ENCODE measurements around the gene CBFA2T2.
"Not testable (repeated sequence)": the region's sequence is repeated elsewhere in the genome, so short reads cannot be mapped to it uniquely, and the experiment has no call there.

CBFA2T2 gene

DNA sequence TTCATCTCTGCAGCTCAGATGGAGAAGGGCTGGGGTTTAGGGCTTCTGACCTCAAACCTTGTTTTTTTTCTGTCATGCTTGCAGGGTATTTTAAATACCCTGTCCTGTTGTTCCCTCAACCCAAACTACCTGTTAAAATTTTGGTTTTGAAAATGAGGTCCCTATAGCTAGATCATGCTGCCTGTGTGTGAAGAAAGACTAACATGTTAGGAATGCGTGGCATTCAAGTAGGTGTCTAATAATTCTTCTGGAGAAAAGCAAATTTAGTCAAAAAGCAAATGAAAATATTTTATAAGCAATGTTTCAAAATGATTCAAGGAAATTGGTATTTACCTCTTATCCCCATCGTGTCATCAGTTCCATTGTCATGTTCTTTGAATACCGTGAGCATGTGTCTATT lies 95.1 kb downstream of the CBFA2T2 start:
- DNase-seq, result no peak

DNA sequence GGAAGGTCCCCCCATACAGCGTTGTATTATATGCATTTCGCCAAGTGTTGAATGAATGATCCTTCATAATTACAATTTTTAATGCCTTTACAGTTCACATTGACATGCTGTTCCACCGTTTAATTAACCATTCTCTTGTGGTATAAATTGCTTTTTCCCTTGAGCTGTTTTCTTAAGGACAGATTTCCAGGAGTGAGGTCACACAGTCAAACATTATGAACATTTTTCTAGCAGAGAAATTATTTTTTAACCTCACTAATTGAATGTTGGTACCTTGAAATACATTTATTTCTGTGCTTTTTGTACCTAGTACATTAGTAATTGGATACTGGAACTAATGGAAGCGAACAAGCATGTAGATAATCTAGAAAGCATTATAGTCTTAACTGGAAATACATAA lies 95.5 kb downstream of the CBFA2T2 start:
- DNase-seq, result no peak

DNA sequence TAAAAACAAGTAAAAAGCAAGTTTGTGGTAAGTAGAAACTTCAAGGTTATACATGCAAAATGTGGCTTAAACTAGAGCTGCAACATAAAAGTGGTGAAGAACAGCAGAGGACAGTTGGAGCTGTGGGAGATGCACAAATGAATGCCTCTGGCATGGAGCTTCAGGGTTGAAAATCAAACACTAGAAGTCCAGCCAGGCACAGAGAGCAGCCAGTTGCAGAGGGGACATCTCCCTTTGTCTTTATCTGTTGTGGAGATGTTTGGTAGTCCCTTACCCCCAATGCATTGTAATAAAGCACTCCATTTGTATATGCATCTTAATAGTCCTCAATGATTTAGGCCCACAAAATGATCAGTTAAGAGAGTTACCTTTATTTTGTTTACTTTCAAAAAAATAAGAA lies 99.2 kb downstream of the CBFA2T2 start:
- peak; percentile 60 for DNase-seq

DNA sequence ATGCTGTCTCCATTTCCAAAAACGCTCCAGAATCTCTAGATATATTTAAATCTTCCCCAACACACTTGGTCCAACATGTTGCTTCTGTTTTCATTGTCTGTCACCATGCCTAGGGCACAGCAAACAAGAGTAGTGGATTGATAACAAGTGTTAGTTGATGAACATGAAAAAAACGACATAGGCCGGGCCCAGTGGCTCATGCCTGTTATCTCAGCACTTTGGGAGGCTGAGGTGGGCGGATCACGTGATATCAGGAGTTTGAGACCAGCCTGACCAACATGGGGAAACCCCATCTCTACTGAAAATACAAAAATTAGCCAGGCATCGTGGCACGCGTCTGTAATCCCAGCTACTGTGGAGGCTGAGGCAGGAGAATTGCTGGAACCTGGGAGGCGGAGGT lies 102.0 kb downstream of the CBFA2T2 start:
- not testable (repeated sequence) for DNase-seq

DNA sequence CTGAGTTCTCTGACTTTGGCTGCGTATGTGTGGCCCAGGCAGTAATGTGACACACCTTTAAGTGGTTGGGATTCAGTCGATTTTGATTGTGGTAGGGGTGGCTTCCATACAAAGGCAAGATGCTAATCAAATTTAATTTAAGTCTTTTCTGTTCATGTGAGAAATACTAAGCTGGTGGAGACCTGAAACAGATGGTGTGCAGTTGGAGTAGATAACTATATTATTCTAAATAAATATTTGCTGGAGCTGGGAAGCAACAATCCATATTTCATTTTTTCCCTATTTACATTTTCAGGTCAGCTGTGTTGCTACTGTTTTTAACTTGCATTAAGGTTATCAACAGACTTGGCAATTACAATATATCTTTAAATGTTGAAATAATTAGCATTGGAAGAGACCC lies 104.8 kb downstream of the CBFA2T2 start:
- no peak for DNase-seq

DNA sequence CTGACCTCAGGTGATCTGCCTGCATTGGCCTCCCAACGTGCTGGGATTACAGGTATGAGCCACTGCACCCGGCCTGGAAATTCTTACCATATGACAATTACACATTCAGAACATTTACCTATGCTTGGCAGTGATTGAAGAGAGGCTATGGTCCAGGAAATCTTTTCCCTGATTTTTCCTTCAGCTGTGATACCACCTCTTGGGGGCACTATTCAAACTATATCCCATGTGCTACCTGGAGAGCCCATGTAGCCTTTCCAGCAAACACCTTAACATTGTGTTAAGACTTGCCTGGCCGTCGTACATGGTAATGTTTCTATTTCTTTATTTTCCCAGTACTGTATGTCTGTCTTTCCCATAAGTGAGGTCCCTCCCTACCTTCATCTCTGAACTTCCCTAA lies 110.5 kb downstream of the CBFA2T2 start:
- no peak for DNase-seq

DNA sequence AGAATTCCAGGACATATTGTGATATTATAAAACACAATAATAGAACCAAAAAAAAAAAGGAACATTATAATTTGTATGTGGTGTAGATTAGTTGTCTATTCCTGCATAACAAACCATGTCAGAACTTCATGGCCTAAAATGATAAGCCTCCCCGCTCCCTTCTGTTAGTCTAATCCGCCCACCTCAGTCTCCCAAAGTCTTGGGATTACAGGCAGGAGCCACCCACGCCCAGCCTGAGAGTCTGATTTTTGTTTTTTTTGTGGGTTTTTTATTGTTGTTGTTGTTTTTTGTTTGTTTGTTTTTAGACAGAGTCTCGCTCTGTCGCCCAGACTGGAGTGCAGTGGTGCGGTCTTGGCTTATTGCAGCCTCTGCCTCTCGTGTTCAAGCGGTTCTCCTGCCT lies 111.1 kb downstream of the CBFA2T2 start:
- no peak for DNase-seq

DNA sequence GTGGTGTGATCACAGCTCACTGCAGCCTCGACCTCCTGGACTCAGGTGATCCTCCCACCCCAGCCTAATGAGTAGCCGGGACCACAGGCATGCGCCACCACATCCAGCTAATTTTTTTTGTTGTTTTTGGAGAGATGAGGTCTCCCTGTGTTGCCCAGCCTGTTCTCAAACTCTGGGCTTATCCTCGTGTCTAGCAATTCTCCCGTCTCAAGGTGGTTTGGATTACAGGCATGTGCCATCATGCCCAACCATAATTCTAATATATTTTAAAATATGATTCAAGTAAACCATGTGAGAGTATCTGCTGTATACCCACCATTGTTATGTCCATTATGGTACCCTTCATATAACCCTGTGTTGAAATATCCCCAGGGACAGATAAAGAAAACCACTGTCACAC lies 112.0 kb downstream of the CBFA2T2 start:
- DNase-seq, result no peak

DNA sequence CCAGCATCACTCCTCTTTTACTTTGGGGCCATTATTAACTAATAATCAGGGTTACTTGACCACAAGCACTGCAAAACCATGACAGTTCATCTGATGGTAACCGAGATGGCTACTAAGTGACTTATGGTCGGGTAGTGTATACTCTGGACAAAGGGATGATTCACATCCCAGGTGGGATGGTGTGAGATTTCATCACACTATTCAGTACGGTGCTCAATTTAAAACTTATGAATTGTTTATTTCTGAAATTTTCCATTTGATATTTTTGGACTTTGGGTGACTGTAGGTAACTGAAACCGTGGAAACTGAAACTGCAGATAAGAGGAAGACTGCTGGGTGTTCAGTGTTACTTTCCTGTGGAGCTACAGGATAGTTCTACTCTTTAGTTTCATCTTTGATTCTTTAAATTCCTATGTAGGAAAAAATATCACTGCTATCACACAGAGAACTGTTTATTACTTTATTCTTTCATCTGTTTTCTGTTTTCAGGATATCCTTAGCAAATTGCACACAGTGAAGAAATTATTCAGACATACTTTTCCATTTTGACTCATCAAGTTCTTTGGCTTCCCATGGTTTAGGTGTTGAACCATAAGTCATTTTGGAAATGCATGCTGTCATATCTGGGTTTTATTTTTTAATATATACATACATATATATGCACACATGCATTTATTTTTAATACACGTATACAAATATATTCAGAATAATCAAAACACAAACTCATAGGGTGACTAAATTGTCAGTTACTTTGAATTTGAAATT lies 113.1 kb downstream of the CBFA2T2 start:
- no peak for DNase-seq

DNA sequence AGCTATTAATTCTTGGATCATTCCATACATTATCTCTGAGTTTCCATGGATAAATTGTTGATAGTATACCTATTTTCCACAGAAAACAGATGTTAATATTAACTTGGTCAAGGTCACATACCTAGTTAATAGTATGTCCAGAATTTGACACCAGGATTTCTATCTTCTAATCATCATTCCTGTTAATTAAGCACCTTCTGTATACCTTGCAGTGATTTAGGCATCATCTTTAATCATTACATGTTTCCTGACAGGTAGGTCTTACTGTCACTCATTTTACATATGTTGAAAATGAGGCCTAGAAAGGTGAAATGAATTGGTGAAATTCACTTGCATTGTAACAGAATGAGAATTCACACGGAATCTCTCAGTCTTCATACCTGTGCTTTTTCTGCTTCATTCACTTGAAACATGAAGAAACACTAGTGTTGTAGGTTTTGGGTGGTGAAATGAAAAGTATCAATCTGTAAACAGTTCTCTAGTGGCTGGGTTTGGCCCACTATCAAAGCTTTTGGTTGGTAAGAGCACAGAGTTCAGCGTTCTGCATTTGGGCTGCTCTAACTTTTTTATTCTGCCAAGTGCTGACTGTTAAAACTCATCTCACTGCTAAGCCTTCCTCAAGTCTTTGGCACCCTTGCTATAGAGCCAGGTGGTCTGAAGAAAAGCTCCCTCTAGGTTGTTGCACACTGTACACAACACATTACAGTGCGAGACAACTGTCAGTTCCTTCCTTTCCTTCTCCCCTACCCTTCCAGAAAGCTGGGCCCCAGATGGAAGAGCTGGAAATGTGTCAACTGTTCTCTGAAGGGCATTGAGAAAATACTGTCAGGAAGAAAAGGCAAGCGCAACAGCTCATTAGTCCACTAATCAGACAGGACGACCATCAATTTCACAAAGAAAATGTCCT lies 114.4 kb downstream of the CBFA2T2 start:
- DNase-seq, result no peak

DNA sequence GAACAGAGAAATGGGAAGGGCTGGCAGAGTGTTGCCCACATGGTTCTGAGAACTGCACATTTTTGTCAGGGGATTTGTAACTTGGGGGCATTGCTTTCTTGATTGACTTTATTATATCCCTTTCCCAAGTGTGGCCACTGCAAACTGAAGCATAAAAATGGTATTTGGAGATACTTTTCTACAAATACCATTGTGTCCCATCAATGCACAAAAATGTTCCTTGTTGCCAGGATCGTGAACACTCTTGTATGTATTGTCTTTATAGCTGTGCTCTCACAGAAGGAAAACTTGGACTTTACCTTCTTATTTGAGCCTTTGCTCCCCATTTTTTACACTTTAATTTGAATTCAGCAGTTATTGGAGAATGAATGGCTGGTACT lies 115.1 kb downstream of the CBFA2T2 start:
- no peak for DNase-seq

DNA sequence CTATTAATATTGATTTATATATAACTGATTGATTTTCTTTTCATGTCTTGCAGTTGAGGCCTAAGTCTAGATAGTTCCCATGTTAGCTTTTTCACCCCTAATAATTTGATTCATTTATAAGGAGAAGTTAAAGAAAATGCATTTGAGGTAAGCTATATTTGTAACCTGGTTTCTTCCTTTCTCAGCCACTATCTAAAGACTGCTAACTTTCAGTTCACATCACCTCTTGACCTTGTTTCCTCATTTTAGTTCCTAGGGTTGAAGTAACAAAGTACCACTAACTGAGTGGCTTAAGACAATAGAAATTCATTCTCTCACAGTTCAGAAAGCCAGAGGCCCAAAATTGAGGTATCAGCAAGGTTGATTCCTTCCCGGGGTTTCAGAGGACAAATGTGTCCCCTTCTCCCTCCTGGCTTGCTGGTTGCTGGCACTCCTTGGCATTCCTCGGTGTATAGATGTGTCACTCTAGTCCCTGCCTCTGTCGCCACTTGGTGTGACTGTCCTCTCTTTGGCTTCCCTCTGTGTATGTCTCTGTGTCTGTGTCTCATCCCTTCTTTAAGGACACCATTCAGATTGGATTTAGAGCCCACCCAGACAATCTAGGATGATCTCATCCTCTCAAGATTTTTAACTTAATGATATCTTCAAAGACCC lies 116.3 kb downstream of the CBFA2T2 start:
- DNase-seq, result no peak

DNA sequence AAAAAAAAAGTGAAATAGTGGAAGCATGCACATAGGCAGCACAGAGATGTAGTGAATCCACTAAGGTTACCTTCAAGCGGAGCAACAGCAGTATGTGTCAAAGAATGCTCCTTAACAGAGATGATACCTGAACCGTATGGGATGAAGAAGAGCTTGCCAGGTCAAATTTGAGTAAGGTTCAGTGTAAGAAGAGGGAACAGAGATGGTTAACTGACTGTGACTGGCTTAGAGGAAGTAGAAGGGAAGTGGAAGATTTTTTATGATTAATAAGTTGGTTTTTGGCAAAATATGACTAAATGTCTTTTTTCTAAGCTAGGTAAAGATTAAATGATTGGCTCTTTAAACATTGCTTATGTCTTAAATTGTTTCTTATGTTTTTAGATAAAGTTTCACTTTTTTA lies 119.6 kb downstream of the CBFA2T2 start:
- DNase-seq, result no peak

DNA sequence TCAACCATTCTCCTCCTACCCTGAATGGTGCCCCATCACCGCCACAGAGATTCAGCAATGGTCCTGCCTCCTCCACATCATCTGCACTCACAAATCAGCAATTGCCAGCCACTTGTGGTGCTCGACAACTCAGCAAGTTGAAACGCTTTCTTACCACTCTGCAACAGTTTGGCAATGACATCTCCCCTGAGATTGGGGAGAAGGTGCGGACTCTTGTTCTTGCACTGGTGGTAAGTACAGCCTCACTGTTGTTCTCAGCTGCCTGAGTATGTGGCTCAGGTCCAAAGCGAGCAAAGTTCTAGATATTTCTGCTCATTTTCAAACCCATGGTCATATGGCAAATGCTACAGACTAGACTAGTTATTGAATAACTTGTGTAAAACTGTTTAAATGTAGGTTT lies 121.2 kb downstream of the CBFA2T2 start:
- no peak for DNase-seq

DNA sequence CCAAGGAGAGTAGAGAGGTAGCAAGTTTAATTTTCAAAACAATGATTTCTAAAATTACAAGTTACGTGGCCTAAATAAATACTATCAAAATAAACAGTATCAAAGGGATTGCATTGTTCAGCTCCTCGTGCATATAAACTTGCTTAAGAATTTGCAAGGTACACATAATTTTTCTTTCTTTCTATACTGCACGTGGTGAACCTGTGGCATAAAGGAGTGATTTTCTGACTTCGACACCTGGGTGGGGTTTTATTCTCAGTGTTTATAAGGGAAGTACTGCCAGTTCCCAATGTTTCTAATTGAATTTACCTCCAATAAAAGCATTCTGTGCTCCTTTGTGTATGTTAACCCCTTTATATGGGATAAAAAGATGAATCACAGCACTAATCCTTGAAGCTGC lies 122.1 kb downstream of the CBFA2T2 start:
- no peak for DNase-seq

DNA sequence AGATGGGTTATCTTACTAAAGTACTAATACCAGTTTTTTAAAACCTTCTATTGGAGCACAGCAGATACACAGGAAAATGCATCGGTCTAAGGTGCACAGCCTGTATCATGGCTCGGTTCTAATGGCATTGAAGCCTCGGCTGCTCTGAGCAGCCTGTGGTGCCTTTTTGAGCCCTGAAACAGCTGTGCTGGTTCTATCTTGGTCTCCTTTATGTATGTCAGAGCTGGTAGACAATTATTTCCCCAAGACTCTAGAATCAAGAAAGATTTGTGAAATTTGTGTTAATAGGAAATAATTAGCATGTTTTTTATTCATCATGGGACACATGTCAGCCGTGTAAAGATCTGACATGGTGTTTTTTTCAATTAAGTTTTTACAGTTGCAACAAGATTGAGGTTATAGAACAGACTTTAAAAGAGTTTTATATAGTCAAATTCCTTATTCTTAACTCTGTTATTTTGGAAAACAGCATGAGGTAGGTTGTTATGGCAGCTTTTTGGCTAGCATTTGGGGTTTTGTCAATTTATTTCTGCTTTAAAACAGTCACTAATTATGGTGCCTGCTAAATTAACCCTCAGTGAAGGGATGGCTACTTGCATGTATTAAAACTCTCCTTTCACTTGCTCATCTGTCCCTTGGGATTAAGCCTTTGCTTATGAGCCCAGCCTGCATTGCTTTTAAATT lies 132.0 kb downstream of the CBFA2T2 start:
- no peak for DNase-seq

DNA sequence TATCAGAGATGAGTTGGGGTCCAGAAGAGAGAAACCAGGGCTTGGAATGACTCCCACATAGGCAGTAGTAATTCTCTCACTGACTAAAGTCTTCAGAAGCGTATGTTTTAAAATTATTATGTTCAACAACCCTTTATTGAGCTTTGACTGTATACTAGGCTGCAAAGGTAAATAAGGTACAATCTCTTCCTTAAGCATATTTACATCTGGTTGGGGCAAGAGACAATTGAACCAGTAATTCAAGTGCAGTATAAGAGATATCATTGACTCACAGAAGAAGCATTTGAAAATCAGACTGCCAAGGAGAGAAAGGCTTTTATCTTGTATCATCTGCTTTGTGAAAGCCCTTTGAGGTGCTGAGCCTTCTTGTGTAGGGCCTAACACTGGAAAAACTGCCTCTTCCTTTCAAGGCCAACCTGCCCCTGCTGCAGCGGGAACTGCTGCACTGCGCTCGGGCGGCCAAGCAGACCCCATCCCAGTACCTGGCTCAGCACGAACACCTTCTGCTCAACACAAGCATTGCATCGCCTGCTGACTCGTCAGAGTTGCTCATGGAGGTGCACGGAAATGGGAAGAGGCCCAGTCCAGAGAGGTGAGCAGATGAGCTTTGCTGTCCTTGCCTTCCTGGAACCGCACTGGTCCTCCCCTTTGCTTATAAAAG lies 132.9 kb downstream of the CBFA2T2 start:
- DNase-seq, result no peak

DNA sequence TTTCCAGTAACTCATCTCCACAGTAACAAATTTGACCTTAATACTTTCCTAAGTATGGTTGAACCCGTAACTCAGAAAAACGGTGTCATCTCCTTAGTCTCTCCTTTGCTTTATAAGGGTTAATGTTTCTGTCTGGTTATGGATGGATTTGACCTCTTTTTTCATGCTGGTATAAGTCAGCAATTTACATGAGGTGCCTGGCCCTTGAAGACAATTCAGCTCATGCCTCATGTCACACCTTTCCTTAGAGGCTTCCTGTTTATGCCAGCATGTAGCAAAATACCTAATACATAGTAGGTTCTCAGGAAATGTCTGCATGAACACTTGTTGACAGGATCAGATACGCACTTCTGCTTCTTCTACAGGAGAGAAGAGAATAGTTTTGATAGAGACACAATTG lies 134.5 kb downstream of the CBFA2T2 start:
- DNase-seq, result no peak

DNA sequence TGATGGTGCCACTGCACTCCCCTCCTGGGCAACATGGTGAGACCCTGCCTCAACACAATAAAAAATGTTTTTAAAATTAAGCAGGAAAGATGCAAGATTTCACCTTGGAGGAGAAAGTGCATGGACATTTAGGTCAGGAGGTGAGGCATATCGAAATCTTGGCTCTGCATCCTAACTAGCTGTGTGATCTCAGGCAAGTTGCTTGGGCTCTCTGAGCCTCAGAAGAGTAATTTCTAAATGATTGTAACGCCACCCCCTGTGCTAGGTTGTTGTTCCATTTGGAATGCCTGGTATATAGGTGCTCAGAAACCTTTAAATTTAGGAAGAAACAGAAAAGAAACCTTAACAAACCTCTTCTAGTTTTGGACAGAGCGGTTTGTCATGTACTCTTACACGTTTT lies 136.3 kb downstream of the CBFA2T2 start:
- no peak for DNase-seq

DNA sequence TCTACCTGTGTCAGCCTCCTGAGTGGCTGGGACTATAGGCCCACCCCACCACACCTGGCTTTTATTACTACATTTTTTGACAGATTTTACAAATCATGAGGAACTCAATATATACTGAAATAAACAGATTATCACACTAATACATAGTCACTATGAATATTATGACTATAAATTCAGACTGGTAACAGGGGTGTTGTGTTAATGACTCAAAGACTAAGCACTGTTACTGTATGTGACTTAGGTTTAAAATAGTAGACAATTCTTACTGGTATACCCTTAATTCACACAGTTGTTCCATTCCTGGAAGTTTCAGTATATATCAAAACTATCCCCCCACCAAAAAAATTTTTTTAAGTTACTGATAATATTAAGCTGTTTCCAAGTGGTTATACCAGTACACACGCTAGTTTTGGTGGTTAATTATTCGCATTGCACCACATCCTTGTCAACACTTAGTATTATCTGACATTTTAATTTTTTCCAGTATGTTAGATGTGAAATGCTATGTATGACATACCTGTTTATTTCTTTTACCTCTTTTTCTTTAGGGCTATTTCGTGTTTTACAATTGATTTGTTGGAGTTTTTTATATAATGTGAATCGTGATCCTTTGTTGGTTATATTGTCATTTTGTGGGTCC lies 137.8 kb downstream of the CBFA2T2 start:
- DNase-seq, result no peak

DNA sequence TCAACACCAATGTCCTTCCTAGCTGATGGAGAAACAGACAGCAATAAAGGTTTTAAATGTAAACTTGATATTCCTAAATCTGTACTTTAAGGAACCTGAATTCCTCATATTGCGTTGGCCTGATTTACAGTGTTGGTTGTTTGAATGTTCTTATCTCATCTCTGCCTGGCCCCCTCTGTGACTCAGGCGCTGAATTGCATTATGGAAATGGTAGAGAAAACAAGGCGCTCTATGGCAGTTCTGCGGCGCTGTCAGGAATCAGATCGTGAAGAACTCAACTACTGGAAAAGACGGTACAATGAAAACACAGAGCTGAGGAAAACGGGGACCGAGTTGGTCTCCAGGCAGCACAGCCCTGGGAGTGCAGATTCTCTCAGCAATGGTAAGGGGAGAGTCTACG lies 139.6 kb downstream of the CBFA2T2 start:
- DNase-seq, result no peak

DNA sequence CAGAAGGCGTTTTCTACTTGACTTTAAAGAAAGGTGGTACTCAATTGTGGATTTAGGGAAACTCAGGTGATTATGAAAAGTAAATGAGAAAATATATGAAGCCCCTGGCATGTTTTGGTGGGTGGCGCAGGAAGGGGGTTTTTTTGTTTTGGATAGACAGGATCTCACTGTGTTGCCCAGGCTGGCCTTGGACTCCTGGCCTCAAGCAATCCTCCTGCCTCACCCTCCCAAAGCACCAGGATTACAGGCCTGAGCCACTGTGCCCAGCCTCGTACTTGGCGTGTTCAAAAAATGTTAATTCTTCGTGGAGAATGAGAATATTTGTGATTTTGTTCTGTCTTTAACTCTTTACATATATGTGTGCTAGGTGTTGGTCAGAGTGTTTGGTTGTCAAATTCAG lies 140.1 kb downstream of the CBFA2T2 start:
- no peak for DNase-seq

Measured in NCI-H345 (cell line).